RWPE2 (cell line): ENCODE data around the gene RAP1GAP2.
A peak's percentile ranks its signal among the peaks of the same experiment; 100 is the strongest.

Experiments
- ATAC-seq: fragments of 200-7000 bp; cut with Tn5 transposase; 3 replicates; pipeline ENCODE4 v1.9.1; 2021; ENCODE audit warnings: low read depth
- DNase-seq: peaks from one replicate; pipeline ENCODE4 v3.0.0-alpha.2; 2020; ENCODE audit warnings: low spot score
- H3K27ac ChIP-seq: fragments of 450-650 bp; 2 replicates; pipeline ENCODE4 v1.5.1; 2017; ENCODE audit warnings: mild to moderate bottlenecking; ENCODE audit not compliant: poor library complexity, severe bottlenecking
- H3K27me3 ChIP-seq: fragments of 250-450 bp; sonication (Bioruptor Pico); 2 replicates; pipeline ENCODE4 v1.5.1; 2021; ENCODE audit warnings: mild to moderate bottlenecking, moderate library complexity; ENCODE audit not compliant: insufficient read depth, poor library complexity, severe bottlenecking
- H3K36me3 ChIP-seq: fragments of 250-450 bp; sonication (Bioruptor Pico); 2 replicates; pipeline ENCODE4 v1.5.1; 2020; ENCODE audit warnings: low read depth, mild to moderate bottlenecking, moderate library complexity
- H3K4me1 ChIP-seq: fragments of 250-450 bp; sonication (Bioruptor Pico); 2 replicates; pipeline ENCODE4 v1.5.1; 2021; ENCODE audit warnings: mild to moderate bottlenecking, moderate library complexity; ENCODE audit not compliant: insufficient read depth, poor library complexity, severe bottlenecking
- H3K4me3 ChIP-seq: fragments of 250-450 bp; sonication (Bioruptor Pico); 2 replicates; pipeline ENCODE4 v1.5.1; 2021; ENCODE audit warnings: mild to moderate bottlenecking, moderate library complexity; ENCODE audit not compliant: severe bottlenecking
- H3K9me3 ChIP-seq: fragments of 250-450 bp; sonication (Bioruptor Pico); 2 replicates; pipeline ENCODE4 v1.5.1; 2021; ENCODE audit warnings: mild to moderate bottlenecking, moderate library complexity; ENCODE audit not compliant: severe bottlenecking
- TF ChIP-seq, protein P1 (sequence below): fragments of 450-650 bp; IDR thresholded peaks from one replicate; pipeline ENCODE4 v1.5.1; 2017; ENCODE audit warnings: mild to moderate bottlenecking, moderate library complexity; ENCODE audit not compliant: poor library complexity, severe bottlenecking

The RAP1GAP2 gene

DNA sequence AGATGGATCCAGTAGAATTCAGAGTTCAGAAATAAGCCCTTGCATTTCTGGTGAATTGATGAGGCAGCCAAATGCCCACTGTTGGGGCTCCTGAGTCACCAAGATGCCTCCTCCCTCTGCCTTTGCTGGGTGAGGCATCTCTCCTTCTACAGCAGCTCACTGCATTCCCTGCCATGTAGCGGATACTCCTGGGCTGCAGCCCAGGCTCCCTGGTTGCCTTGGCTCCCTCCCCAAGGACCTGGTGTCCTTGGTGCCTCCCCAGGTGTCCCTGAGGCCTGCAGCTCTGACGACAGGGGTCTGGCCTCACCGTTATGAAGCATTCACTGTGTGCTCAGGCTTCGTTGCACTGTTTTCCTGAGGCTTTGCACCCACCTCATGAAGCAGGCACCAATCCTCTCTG lies 7.7 kb downstream of the RAP1GAP2 start:
- Histone ChIP-seq H3K27ac (no peak overlapping the region), H3K27me3 (no peaks in the 10 kb centered on the region), H3K4me3 (no peak overlapping the region), H3K4me1 (no peaks in the 10 kb centered on the region), H3K36me3 (no peaks in the 10 kb centered on the region), H3K9me3 (no peaks in the 10 kb centered on the region)
- ATAC-seq (no peak), DNase-seq (no peak)
- TF ChIP-seq, protein P1, sequence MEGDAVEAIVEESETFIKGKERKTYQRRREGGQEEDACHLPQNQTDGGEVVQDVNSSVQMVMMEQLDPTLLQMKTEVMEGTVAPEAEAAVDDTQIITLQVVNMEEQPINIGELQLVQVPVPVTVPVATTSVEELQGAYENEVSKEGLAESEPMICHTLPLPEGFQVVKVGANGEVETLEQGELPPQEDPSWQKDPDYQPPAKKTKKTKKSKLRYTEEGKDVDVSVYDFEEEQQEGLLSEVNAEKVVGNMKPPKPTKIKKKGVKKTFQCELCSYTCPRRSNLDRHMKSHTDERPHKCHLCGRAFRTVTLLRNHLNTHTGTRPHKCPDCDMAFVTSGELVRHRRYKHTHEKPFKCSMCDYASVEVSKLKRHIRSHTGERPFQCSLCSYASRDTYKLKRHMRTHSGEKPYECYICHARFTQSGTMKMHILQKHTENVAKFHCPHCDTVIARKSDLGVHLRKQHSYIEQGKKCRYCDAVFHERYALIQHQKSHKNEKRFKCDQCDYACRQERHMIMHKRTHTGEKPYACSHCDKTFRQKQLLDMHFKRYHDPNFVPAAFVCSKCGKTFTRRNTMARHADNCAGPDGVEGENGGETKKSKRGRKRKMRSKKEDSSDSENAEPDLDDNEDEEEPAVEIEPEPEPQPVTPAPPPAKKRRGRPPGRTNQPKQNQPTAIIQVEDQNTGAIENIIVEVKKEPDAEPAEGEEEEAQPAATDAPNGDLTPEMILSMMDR: no peak

DNA sequence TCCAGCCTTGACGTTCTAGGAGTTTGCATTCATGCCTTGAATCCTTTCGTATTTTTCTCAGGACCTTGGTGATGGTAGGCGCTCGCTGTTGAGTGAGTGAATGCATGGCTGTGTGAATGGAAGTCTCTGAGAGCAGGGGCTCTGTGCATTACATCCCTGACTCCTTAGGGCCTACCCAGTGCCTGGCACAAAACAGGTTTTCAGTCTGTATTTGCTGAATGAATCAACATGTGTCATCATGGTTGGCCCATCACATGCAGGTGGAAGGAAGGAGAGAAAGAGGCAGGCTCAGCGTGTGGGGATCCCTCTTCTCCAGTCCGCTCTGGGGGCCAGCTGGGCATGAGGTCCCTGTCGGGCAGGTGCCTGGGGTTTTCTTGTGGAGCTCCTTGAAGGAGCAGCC lies 8.7 kb downstream of the RAP1GAP2 start:
- H3K27ac ChIP-seq: no peak overlapping the region
- TF ChIP-seq, protein P1: no peak
- H3K4me1 ChIP-seq: no peaks in the 10 kb centered on the region
- DNase-seq (no peak), ATAC-seq (peak; percentile 56; the same call in 2 of the 3 replicates)
- H3K27me3 ChIP-seq: no peaks in the 10 kb centered on the region
- no peak overlapping the region for H3K4me3 ChIP-seq
- H3K36me3 ChIP-seq: no peaks in the 10 kb centered on the region
- H3K9me3 ChIP-seq: no peaks in the 10 kb centered on the region

DNA sequence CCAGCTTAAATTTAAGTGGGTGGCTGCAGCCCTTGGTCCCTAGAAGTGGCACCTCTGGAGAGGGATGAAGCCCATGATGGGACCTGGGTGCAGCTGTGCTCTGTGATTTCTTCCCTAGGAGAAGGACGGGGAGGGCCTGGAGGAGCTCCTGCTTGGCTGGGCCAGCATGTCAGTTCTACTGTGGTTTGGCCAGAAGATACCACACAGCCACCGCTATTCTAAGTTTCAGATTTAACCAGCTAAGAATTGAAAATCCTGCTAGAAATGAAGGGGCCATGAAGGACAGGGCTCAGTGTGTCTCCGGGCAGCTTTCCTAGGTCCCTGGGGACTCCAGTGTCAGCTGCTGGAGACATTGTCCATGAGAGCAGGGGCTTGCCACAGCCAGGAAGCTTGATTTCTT lies 9.7 kb downstream of the RAP1GAP2 start:
- TF ChIP-seq, protein P1: no peak
- H3K27me3 ChIP-seq: no peaks in the 10 kb centered on the region
- H3K4me3 ChIP-seq: no peak overlapping the region
- H3K9me3 ChIP-seq: no peaks in the 10 kb centered on the region
- no peak for ATAC-seq
- H3K4me1 ChIP-seq: no peaks in the 10 kb centered on the region
- no peak overlapping the region for H3K27ac ChIP-seq
- DNase-seq: no peak
- no peaks in the 10 kb centered on the region for H3K36me3 ChIP-seq

DNA sequence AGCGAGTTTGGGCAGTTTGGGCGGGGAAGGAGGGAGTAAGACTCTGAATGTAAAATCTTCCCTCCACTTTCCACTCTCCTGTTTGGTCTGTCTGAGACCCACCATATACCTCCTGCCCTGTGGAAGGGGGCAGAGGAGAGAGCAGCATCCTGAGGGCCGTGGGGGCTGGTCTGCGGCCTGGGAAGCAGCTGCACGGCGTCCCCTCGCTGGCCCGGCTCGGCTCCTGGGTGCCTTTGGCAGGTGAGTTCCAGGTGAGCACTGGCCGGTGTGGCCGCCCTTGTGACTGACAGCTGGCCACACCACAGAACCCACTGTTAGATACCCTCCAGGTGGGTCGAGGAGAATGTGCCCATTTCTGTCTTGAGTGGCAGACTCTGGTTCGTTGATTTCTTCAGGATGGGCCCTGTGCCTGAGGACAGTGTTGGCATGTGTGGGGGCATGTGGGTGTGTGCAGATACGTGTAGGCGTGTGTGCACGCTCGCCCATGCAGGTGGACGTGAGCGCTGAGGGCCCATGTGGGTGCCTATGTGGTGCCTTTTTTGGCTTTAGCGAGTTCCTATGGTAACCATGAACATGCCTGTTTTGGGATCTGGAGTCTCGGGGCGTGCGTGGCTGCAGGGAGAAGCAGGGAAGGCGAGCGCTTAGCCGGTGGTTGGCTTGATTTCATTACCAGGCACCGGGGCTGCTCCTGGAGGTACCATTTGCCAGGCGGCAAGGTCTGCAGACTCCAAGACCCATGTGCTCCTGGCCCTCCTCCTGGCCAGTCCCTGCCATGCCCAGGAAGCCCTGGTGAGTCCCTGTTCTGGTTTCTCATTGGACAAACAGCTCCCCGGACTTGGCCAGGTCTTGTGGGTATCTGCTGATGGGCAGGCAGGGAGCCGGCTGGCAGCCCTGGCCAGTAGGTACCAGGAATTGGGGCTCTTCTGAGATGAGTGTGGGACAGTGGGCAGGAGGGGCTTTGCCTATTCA lies 12.4 kb downstream of the RAP1GAP2 start:
- no peaks in the 10 kb centered on the region for H3K4me1 ChIP-seq
- no peak for DNase-seq
- no peak for ATAC-seq
- no peak overlapping the region for H3K4me3 ChIP-seq
- H3K27ac ChIP-seq: no peak overlapping the region
- no peaks in the 10 kb centered on the region for H3K9me3 ChIP-seq
- TF ChIP-seq, protein P1: no peak
- no peaks in the 10 kb centered on the region for H3K27me3 ChIP-seq
- H3K36me3 ChIP-seq: no peaks in the 10 kb centered on the region

DNA sequence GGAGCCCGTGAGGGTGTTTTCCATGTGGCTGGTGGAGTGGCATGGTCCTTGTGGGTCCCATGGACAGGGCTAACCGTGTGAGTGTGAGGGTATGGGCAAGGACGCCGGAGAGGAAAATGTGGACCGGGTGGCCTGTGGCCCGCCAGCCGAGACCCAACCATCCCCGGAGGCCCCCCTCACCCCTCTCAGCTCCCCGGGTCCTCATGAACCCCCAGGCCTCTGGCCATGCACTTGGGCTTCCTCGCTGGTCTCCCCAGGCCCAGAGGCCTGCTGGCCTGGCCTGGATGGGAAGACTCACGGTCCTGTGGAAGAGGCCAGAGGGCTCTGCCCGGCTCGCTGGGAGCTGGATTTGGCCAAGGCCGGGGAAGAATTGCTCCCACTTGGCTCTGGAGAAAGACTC lies 13.1 kb downstream of the RAP1GAP2 start:
- Histone ChIP-seq H3K27ac (no peak overlapping the region), H3K27me3 (no peaks in the 10 kb centered on the region), H3K9me3 (no peaks in the 10 kb centered on the region), H3K36me3 (no peaks in the 10 kb centered on the region), H3K4me1 (no peaks in the 10 kb centered on the region), H3K4me3 (no peak overlapping the region)
- DNase-seq (no peak), ATAC-seq (no peak)
- TF ChIP-seq, protein P1: no peak
